HG03095 (cell line): Measurements from ENCODE around the gene CASP8.

Source experiments
- ATAC-seq: cut with Tn5 transposase; IDR thresholded peaks from one replicate; pipeline ENCODE4 v1.9.1; 2021; ENCODE audit warnings: moderate library complexity; ENCODE audit not compliant: unreplicated experiment

CASP8 gene

GRCh38 chr2:201329409-201329808 is 69.1 kb downstream of the CASP8 start:
- no peak for ATAC-seq
